Uterus (tissue), 4 donors: ENCODE results near the gene DAB2IP. TPM values are rescaled to one million over a fixed set of nuclear protein-coding genes. Genes with fewer than 3 reads are reported as not detected.

Experiments
- DNase-seq, 2 donors: peaks; one replicate each; pipeline ENCODE4 v3.0.0-alpha.2; 2019 to 2020
- H3K27ac ChIP-seq, 2 donors: fragments of 200-600 bp; sonication (generic); 1 replicate in 1 of 2; 2 replicates in 1 of 2; pipeline ENCODE4 v1.5.1; 2016 to 2018
- H3K27me3 ChIP-seq, 2 donors: fragments of 200-600 bp; sonication (generic); one replicate each; pipeline ENCODE4 v1.5.1; 2018 to 2019; ENCODE audit warnings: control low read depth in 1 of 2
- H3K36me3 ChIP-seq, 2 donors: fragments of 200-600 bp; sonication (generic); one replicate each; pipeline ENCODE4 v1.5.1; 2019; ENCODE audit warnings: control low read depth in 1 of 2
- H3K4me1 ChIP-seq, 2 donors: fragments of 200-600 bp; sonication (generic); one replicate each; pipeline ENCODE4 v1.5.1; 2018 to 2019; ENCODE audit warnings: control low read depth in 1 of 2
- H3K4me3 ChIP-seq, 2 donors: fragments of 200-600 bp; sonication (generic); 1 replicate in 1 of 2; 2 replicates in 1 of 2; pipeline ENCODE4 v1.5.1; 2018 to 2019; ENCODE audit warnings: mild to moderate bottlenecking in 1 of 2
- H3K9me3 ChIP-seq, 2 donors: fragments of 200-600 bp; sonication (generic); one replicate each; pipeline ENCODE4 v1.5.1; 2019; ENCODE audit warnings: control low read depth in 1 of 2
- POLR2A ChIP-seq, 2 donors: fragments of 450-650 bp; IDR thresholded peaks; one replicate each; pipeline ENCODE4 v1.6.1; 2016; ENCODE audit warnings: antibody characterized with exemption in 2 of 2, mild to moderate bottlenecking in 1 of 2, moderate library complexity in 1 of 2
- intact Hi-C: fragments of 100-400 bp; cut with DNase I; formaldehyde crosslinking; loops from one replicate; pipeline ENCODE4 v1.15.1; 2023; ENCODE audit warnings: low total_unique reads
- total RNA-seq, 4 donors: library from RNA; depleted of rRNA in 3 of 4; stranded (reverse); fragments of >200 nt in 3 of 4; gene quantifications; one replicate each; pipeline versions ENCODE4 v1.1.0 to v1.2.4, GENCODE V29; 2014 to 2023
- TF ChIP-seq, protein P1 (sequence below), 4 experiments: fragments of 200-600 bp in 2 of 4; fragments of 450-650 bp in 2 of 4; sonication (generic) in 2 of 4; IDR thresholded peaks; one replicate each; pipeline ENCODE4 v1.5.1; 2016 to 2019; ENCODE audit warnings: antibody characterized with exemption in 4 of 4, mild to moderate bottlenecking in 2 of 4, moderate library complexity in 1 of 4
- donor health status: DM: yes; HTN: yes; CAD: no.

The DAB2IP gene
- total RNA-seq, 4 donors from 2014 or later: 22.0 to 139 (median 31.6) TPM

- Histone ChIP-seq H3K4me3 (no peak overlapping the region), H3K4me1 (no peaks in the 10 kb centered on the region), H3K27me3 (no peaks in the 10 kb centered on the region), H3K27ac (no peak overlapping the region), H3K9me3 (no peaks in the 10 kb centered on the region), H3K36me3 (no peaks in the 10 kb centered on the region)
- peak; percentile 36 to 45 for DNase-seq
- intact Hi-C loops: no loop called here
- no peak for TF ChIP-seq POLR2A (IDR thresholded peaks at IDR 0.05)
- TF ChIP-seq, protein P1, sequence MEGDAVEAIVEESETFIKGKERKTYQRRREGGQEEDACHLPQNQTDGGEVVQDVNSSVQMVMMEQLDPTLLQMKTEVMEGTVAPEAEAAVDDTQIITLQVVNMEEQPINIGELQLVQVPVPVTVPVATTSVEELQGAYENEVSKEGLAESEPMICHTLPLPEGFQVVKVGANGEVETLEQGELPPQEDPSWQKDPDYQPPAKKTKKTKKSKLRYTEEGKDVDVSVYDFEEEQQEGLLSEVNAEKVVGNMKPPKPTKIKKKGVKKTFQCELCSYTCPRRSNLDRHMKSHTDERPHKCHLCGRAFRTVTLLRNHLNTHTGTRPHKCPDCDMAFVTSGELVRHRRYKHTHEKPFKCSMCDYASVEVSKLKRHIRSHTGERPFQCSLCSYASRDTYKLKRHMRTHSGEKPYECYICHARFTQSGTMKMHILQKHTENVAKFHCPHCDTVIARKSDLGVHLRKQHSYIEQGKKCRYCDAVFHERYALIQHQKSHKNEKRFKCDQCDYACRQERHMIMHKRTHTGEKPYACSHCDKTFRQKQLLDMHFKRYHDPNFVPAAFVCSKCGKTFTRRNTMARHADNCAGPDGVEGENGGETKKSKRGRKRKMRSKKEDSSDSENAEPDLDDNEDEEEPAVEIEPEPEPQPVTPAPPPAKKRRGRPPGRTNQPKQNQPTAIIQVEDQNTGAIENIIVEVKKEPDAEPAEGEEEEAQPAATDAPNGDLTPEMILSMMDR (IDR thresholded peaks at IDR 0.05): peak in 2 of 4 experiments; percentile 24 to 30
Measured at GRCh38 chr9:121807823-121808278, 156.4 kb downstream of the DAB2IP start.

GRCh38 chr9:121808781-121809180 is 157.3 kb downstream of the DAB2IP start:
- Histone ChIP-seq H3K9me3 (no peaks in the 10 kb centered on the region), H3K27me3 (no peaks in the 10 kb centered on the region), H3K36me3 (no peaks in the 10 kb centered on the region), H3K4me1 (no peaks in the 10 kb centered on the region), H3K4me3 (no peak overlapping the region), H3K27ac (no peak overlapping the region)
- DNase-seq: no peak
- intact Hi-C loops: no loop called here
- no peak for TF ChIP-seq POLR2A (IDR thresholded peaks at IDR 0.05)
- TF ChIP-seq, protein P1 (IDR thresholded peaks at IDR 0.05): no peak

GRCh38 chr9:121809356-121810050 is 158.1 kb downstream of the DAB2IP start:
- TF ChIP-seq POLR2A (IDR thresholded peaks at IDR 0.05): no peak
- TF ChIP-seq, protein P1 (IDR thresholded peaks at IDR 0.05): no peak
- Histone ChIP-seq H3K27me3 (no peaks in the 10 kb centered on the region), H3K9me3 (no peaks in the 10 kb centered on the region), H3K4me3 (no peak overlapping the region), H3K36me3 (no peaks in the 10 kb centered on the region), H3K27ac (no peak overlapping the region), H3K4me1 (no peaks in the 10 kb centered on the region)
- DNase-seq: no peak
- intact Hi-C loops: no loop called here

DNA sequence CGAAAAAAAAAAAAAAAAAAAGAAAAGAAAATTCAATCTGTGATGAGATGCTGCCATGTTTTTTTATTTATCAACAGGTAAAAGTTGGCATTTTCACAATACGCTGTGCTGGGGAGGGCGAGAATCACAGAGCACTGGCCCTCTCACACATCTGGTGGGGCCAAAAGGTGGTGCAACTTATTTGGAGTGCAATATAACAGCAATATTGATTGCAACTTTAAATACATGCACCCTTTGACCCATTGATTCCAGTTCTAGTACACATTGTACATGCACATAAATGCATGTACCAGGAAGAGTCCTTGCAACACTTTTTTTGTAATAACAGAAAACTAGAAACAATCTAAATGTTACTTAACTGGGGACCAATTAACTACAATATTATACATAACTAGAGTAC is 159.1 kb downstream of the DAB2IP start:
- H3K36me3 ChIP-seq: no peaks in the 10 kb centered on the region
- H3K27me3 ChIP-seq: no peaks in the 10 kb centered on the region
- no peak overlapping the region for H3K4me3 ChIP-seq
- H3K4me1 ChIP-seq: no peaks in the 10 kb centered on the region
- no peak for DNase-seq
- TF ChIP-seq, protein P1 (IDR thresholded peaks at IDR 0.05): no peak
- TF ChIP-seq POLR2A (IDR thresholded peaks at IDR 0.05): no peak
- intact Hi-C loops: no loop called here
- no peaks in the 10 kb centered on the region for H3K9me3 ChIP-seq
- H3K27ac ChIP-seq: no peak overlapping the region

- Histone ChIP-seq H3K27me3 (no peaks in the 10 kb centered on the region), H3K4me3 (no peak overlapping the region), H3K36me3 (no peaks in the 10 kb centered on the region), H3K27ac (no peak overlapping the region), H3K9me3 (no peaks in the 10 kb centered on the region), H3K4me1 (no peaks in the 10 kb centered on the region)
- intact Hi-C loops: no loop called here
- no peak for DNase-seq
- TF ChIP-seq, protein P1 (IDR thresholded peaks at IDR 0.05): no peak
- TF ChIP-seq POLR2A (IDR thresholded peaks at IDR 0.05): no peak
Measured at GRCh38 chr9:121811140-121811539, 159.7 kb downstream of the DAB2IP start.
